ENCODE measurements around the gene MMRN2.

Gene MMRN2

DNA sequence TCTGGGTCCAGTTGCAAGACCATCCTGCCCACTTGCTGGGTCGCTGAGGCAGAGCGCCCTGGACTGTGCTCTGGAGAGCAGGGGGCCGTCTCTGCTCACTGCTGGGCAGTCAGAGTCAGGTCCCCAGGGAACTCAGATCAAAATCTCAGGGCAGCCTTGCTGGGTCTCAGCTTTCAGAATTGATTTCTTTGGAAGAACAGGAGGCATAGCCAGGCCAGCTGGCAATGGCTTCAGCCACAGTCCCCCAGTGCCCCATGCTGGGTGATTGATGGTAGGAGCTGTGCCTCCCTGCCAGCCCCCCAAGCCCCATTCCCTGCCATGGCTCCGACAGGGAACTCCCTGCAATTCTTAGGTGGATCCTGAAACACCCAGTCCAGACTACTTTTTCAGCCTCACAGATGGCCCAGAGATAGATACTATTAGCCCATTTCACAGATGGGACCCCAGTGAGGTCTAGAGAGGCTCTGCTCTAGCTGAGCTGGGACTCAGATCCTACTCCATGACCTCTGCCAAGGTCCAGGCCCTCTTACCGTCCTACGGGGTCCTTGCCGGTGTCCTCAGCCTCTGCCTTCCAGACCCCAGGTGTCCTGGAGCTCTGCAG is 467 bp downstream of the MMRN2 start:
- ATAC-seq: no peak
- no peak for TF ChIP-seq RARB (CRISPR knock-in tag; IDR thresholded peaks at IDR 0.05)
- no peak for TF ChIP-seq ISL1 (CRISPR knock-in tag; IDR thresholded peaks at IDR 0.05)
- TF ChIP-seq, protein P1, sequence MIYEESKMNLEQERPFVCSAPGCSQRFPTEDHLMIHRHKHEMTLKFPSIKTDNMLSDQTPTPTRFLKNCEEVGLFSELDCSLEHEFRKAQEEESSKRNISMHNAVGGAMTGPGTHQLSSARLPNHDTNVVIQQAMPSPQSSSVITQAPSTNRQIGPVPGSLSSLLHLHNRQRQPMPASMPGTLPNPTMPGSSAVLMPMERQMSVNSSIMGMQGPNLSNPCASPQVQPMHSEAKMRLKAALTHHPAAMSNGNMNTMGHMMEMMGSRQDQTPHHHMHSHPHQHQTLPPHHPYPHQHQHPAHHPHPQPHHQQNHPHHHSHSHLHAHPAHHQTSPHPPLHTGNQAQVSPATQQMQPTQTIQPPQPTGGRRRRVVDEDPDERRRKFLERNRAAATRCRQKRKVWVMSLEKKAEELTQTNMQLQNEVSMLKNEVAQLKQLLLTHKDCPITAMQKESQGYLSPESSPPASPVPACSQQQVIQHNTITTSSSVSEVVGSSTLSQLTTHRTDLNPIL (CRISPR knock-in tag; IDR thresholded peaks at IDR 0.05; ENCODE audit: low read depth): no peak
- no peak for TF ChIP-seq GLIS3 (CRISPR knock-in tag; IDR thresholded peaks at IDR 0.05)
- no peak for TF ChIP-seq CSDC2 (CRISPR knock-in tag; IDR thresholded peaks at IDR 0.05)
- TF ChIP-seq ZNF70 (CRISPR knock-in tag; IDR thresholded peaks at IDR 0.05): no peak
- TF ChIP-seq ZNF565 (CRISPR knock-in tag; conservative IDR thresholded peaks at IDR 0.05; ENCODE audit: low read depth): no peak
- TF ChIP-seq ZNF8 (CRISPR knock-in tag; IDR thresholded peaks at IDR 0.05): no peak
- no peak for TF ChIP-seq BACH2 (CRISPR knock-in tag; IDR thresholded peaks at IDR 0.05; ENCODE audit: borderline replicate concordance)
- TF ChIP-seq ESRRG (CRISPR knock-in tag; IDR thresholded peaks at IDR 0.05): no peak
- no peak for TF ChIP-seq ZFP30 (CRISPR knock-in tag; IDR thresholded peaks at IDR 0.05)
- TF ChIP-seq ARNTL (CRISPR knock-in tag; IDR thresholded peaks at IDR 0.05; ENCODE audit: borderline replicate concordance, low read depth): no peak
- TF ChIP-seq, protein P2, sequence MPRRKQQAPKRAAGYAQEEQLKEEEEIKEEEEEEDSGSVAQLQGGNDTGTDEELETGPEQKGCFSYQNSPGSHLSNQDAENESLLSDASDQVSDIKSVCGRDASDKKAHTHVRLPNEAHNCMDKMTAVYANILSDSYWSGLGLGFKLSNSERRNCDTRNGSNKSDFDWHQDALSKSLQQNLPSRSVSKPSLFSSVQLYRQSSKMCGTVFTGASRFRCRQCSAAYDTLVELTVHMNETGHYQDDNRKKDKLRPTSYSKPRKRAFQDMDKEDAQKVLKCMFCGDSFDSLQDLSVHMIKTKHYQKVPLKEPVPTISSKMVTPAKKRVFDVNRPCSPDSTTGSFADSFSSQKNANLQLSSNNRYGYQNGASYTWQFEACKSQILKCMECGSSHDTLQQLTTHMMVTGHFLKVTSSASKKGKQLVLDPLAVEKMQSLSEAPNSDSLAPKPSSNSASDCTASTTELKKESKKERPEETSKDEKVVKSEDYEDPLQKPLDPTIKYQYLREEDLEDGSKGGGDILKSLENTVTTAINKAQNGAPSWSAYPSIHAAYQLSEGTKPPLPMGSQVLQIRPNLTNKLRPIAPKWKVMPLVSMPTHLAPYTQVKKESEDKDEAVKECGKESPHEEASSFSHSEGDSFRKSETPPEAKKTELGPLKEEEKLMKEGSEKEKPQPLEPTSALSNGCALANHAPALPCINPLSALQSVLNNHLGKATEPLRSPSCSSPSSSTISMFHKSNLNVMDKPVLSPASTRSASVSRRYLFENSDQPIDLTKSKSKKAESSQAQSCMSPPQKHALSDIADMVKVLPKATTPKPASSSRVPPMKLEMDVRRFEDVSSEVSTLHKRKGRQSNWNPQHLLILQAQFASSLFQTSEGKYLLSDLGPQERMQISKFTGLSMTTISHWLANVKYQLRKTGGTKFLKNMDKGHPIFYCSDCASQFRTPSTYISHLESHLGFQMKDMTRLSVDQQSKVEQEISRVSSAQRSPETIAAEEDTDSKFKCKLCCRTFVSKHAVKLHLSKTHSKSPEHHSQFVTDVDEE (CRISPR knock-in tag; IDR thresholded peaks at IDR 0.05): no peak
- TF ChIP-seq, protein P3, sequence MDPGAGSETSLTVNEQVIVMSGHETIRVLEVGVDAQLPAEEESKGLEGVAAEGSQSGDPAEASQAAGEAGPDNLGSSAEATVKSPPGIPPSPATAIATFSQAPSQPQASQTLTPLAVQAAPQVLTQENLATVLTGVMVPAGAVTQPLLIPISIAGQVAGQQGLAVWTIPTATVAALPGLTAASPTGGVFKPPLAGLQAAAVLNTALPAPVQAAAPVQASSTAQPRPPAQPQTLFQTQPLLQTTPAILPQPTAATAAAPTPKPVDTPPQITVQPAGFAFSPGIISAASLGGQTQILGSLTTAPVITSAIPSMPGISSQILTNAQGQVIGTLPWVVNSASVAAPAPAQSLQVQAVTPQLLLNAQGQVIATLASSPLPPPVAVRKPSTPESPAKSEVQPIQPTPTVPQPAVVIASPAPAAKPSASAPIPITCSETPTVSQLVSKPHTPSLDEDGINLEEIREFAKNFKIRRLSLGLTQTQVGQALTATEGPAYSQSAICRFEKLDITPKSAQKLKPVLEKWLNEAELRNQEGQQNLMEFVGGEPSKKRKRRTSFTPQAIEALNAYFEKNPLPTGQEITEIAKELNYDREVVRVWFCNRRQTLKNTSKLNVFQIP (CRISPR knock-in tag; IDR thresholded peaks at IDR 0.05; ENCODE audit: borderline replicate concordance, low read depth): no peak
- no peak for TF ChIP-seq PPARA (CRISPR knock-in tag; IDR thresholded peaks at IDR 0.05; ENCODE audit: borderline replicate concordance)
- no peak for TF ChIP-seq TCF4 (CRISPR knock-in tag; IDR thresholded peaks at IDR 0.05; ENCODE audit: borderline replicate concordance)
- TF ChIP-seq, protein P4, sequence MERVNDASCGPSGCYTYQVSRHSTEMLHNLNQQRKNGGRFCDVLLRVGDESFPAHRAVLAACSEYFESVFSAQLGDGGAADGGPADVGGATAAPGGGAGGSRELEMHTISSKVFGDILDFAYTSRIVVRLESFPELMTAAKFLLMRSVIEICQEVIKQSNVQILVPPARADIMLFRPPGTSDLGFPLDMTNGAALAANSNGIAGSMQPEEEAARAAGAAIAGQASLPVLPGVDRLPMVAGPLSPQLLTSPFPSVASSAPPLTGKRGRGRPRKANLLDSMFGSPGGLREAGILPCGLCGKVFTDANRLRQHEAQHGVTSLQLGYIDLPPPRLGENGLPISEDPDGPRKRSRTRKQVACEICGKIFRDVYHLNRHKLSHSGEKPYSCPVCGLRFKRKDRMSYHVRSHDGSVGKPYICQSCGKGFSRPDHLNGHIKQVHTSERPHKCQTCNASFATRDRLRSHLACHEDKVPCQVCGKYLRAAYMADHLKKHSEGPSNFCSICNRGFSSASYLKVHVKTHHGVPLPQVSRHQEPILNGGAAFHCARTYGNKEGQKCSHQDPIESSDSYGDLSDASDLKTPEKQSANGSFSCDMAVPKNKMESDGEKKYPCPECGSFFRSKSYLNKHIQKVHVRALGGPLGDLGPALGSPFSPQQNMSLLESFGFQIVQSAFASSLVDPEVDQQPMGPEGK (CRISPR knock-in tag; IDR thresholded peaks at IDR 0.05; ENCODE audit: borderline replicate concordance): no peak
- TF ChIP-seq, protein P5, sequence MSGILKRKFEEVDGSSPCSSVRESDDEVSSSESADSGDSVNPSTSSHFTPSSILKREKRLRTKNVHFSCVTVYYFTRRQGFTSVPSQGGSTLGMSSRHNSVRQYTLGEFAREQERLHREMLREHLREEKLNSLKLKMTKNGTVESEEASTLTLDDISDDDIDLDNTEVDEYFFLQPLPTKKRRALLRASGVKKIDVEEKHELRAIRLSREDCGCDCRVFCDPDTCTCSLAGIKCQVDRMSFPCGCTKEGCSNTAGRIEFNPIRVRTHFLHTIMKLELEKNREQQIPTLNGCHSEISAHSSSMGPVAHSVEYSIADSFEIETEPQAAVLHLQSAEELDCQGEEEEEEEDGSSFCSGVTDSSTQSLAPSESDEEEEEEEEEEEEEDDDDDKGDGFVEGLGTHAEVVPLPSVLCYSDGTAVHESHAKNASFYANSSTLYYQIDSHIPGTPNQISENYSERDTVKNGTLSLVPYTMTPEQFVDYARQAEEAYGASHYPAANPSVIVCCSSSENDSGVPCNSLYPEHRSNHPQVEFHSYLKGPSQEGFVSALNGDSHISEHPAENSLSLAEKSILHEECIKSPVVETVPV (CRISPR knock-in tag; IDR thresholded peaks at IDR 0.05): no peak
- no peak for TF ChIP-seq OSR1 (CRISPR knock-in tag; IDR thresholded peaks at IDR 0.05)
- TF ChIP-seq ZC3H10 (CRISPR knock-in tag; IDR thresholded peaks at IDR 0.05): no peak

DNA sequence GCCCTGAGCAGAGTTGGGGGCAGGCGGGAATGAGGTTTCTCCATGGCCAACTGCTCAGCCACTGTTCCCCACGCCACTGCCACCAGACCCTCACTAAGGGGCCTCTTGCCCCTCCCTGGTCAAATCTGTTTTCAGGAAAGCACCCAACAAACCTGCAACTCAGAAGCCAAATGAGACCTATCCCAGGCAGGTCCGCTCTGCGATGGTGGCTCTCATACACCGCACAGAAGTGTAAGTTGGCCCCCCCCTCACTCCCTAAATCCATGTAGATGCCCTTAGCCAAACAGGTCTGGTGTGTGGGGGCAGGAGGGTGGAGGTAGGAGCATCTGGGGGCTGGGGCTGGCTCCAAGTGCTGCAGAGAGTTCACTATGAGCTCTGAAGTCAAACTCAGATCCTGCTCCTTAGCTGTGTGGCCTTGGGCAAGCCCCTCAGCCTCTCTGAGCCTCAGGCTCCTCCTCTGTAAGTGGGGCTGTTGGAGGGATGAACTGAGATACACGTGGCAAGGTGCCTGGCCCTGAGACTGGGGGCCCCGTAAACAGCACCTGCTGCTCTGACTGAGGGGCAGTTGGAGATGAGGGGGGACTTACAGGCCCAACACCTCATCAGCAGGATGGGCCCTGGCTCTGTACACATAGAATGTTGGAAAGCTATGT is 1.1 kb downstream of the MMRN2 start:
- TF ChIP-seq CSDC2 (CRISPR knock-in tag; IDR thresholded peaks at IDR 0.05) (no peak), SNAI2 (CRISPR knock-in tag; IDR thresholded peaks at IDR 0.05) (no peak), GLIS3 (CRISPR knock-in tag; IDR thresholded peaks at IDR 0.05) (no peak), OSR1 (CRISPR knock-in tag; IDR thresholded peaks at IDR 0.05) (no peak), RARB (CRISPR knock-in tag; IDR thresholded peaks at IDR 0.05) (no peak), ISL1 (CRISPR knock-in tag; IDR thresholded peaks at IDR 0.05) (no peak), PPARA (CRISPR knock-in tag; IDR thresholded peaks at IDR 0.05; ENCODE audit: borderline replicate concordance) (no peak), ESRRG (CRISPR knock-in tag; IDR thresholded peaks at IDR 0.05) (no peak), BACH2 (CRISPR knock-in tag; IDR thresholded peaks at IDR 0.05; ENCODE audit: borderline replicate concordance) (no peak), TOX (CRISPR knock-in tag; IDR thresholded peaks at IDR 0.05; ENCODE audit: borderline replicate concordance) (no peak)
- TF ChIP-seq, protein P2 (CRISPR knock-in tag; IDR thresholded peaks at IDR 0.05): no peak
- no peak for ATAC-seq

Data from SK-N-SH treated with all-trans-retinoic acid at 6 μM for 48 hours (cell line).